Measurements from ENCODE around the gene EGLN2. TPM values are rescaled to one million over a fixed set of nuclear protein-coding genes. Genes with fewer than 3 reads are reported as not detected.

Gene EGLN2
- total RNA-seq, 1 experiment from 2014 or later: 135 TPM

GRCh38 chr19:40777645-40777936 lies 21.4 kb upstream of the EGLN2 start:
- ChIA-PET CTCF (interaction anchor here (0.9 to 3.3 kb wide), 12 partner anchors 21 to 314 kb away, joined by 3 to 49 read pairs (median 6); partner anchors contain the start of genes ACTMAP, EGLN2 and SNRPA), POLR2A (interaction anchor here (0.6 to 3.2 kb wide), 24 partner anchors 12 to 1690 kb away, joined by 3 to 147 read pairs (median 6); partner anchors contain the start of genes ACTMAP, COQ8B, EGLN2 and HNRNPUL1)
- Mint-ChIP-seq H3K27ac (ENCODE audit: unreplicated experiment) (peak overlapping the region; percentile 83), H3K36me3 (ENCODE audit: insufficient read depth, unreplicated experiment) (peaks cover 17% of the 10 kb centered on the region), H3K27me3 (ENCODE audit: insufficient read depth, unreplicated experiment) (no peaks in the 10 kb centered on the region), H3K4me1 (ENCODE audit: low read depth, unreplicated experiment) (peaks cover 18% of the 10 kb centered on the region), H3K4me3 (ENCODE audit: unreplicated experiment) (peak overlapping the region; percentile 81), H3K9me3 (ENCODE audit: unreplicated experiment) (no peaks in the 10 kb centered on the region)
- Histone ChIP-seq H3K36me3 (ENCODE audit: control insufficient read depth, insufficient read depth, low read length) (no peaks in the 10 kb centered on the region; the same call in 1 of the 2 replicates), H3K4me1 (peaks cover 6% of the 10 kb centered on the region; the same call in 1 of the 2 replicates), H3K27me3 (replicated peaks; ENCODE audit: control insufficient read depth, insufficient read depth, low read length) (no peaks in the 10 kb centered on the region), H3K9me3 (no peaks in the 10 kb centered on the region), H3K4me3 (ENCODE audit: low read depth, low read length) (peak overlapping the region; percentile 64)
- intact Hi-C loops (cut with micrococcal nuclease; ENCODE audit: unreplicated experiment): loop anchor here (1.0 to 2.0 kb wide), 2 partner anchors 29 to 61 kb away; partner anchors contain the start of gene COQ8B
- no peak for DNase-seq
- no TSS peak for BruUV-seq (replicated peaks)
- TF ChIP-seq, protein P1, sequence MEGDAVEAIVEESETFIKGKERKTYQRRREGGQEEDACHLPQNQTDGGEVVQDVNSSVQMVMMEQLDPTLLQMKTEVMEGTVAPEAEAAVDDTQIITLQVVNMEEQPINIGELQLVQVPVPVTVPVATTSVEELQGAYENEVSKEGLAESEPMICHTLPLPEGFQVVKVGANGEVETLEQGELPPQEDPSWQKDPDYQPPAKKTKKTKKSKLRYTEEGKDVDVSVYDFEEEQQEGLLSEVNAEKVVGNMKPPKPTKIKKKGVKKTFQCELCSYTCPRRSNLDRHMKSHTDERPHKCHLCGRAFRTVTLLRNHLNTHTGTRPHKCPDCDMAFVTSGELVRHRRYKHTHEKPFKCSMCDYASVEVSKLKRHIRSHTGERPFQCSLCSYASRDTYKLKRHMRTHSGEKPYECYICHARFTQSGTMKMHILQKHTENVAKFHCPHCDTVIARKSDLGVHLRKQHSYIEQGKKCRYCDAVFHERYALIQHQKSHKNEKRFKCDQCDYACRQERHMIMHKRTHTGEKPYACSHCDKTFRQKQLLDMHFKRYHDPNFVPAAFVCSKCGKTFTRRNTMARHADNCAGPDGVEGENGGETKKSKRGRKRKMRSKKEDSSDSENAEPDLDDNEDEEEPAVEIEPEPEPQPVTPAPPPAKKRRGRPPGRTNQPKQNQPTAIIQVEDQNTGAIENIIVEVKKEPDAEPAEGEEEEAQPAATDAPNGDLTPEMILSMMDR (IDR thresholded peaks at IDR 0.05; ENCODE audit: insufficient read depth in 1 of 2, low read depth in 1 of 2, low read length in 1 of 2, severe bottlenecking in 1 of 2, unreplicated experiment in 1 of 2): no peak

- Mint-ChIP-seq H3K4me1 (ENCODE audit: low read depth, unreplicated experiment) (peaks cover 18% of the 10 kb centered on the region), H3K9me3 (ENCODE audit: unreplicated experiment) (no peaks in the 10 kb centered on the region), H3K4me3 (ENCODE audit: unreplicated experiment) (peak within 1 kb of the TSS; percentile 81), H3K36me3 (ENCODE audit: insufficient read depth, unreplicated experiment) (peaks cover 17% of the 10 kb centered on the region), H3K27ac (ENCODE audit: unreplicated experiment) (peak within 1 kb of the TSS; percentile 83), H3K27me3 (ENCODE audit: insufficient read depth, unreplicated experiment) (no peaks in the 10 kb centered on the region)
- H3K27me3 ChIP-seq (replicated peaks; ENCODE audit: control insufficient read depth, insufficient read depth, low read length): no peaks in the 10 kb centered on the region
- peak within 1 kb of the TSS; percentile 72 for H3K4me3 ChIP-seq (ENCODE audit: low read depth, low read length)
- no peaks in the 10 kb centered on the region for H3K9me3 ChIP-seq
- intact Hi-C loops (cut with micrococcal nuclease; ENCODE audit: unreplicated experiment): loop anchor here (1.0 to 2.0 kb wide), 4 partner anchors 20 to 62 kb away; partner anchors contain the start of genes COQ8B and SNRPA
- H3K36me3 ChIP-seq (ENCODE audit: control insufficient read depth, insufficient read depth, low read length): no peaks in the 10 kb centered on the region; the same call in 1 of the 2 replicates
- DNase-seq: peak; percentile 100
- TF ChIP-seq, protein P1 (IDR thresholded peaks at IDR 0.05; ENCODE audit: insufficient read depth in 1 of 2, low read depth in 1 of 2, low read length in 1 of 2, severe bottlenecking in 1 of 2, unreplicated experiment in 1 of 2): no peak
- ChIA-PET POLR2A (interaction anchor here (0.6 to 3.2 kb wide), 26 partner anchors 11 to 1691 kb away, joined by 3 to 147 read pairs (median 6); partner anchors contain the start of genes ACTMAP, COQ8B, EGLN2 and HNRNPUL1), CTCF (interaction anchor here (0.6 to 3.3 kb wide), 13 partner anchors 20 to 586 kb away, joined by 3 to 49 read pairs (median 5); partner anchors contain the start of genes ACTMAP, EGLN2 and SNRPA)
- BruUV-seq (replicated peaks): no TSS peak
- peaks cover 6% of the 10 kb centered on the region; the same call in 1 of the 2 replicates for H3K4me1 ChIP-seq
Measured at GRCh38 chr19:40777937-40778705, 20.9 kb upstream of the EGLN2 start, which contains the start of gene RAB4B. Gene RAB4B, plus strand, starts transcription at chr19:40778247. Its CDS starts 129 bp downstream, at chr19:40778376.

DNA sequence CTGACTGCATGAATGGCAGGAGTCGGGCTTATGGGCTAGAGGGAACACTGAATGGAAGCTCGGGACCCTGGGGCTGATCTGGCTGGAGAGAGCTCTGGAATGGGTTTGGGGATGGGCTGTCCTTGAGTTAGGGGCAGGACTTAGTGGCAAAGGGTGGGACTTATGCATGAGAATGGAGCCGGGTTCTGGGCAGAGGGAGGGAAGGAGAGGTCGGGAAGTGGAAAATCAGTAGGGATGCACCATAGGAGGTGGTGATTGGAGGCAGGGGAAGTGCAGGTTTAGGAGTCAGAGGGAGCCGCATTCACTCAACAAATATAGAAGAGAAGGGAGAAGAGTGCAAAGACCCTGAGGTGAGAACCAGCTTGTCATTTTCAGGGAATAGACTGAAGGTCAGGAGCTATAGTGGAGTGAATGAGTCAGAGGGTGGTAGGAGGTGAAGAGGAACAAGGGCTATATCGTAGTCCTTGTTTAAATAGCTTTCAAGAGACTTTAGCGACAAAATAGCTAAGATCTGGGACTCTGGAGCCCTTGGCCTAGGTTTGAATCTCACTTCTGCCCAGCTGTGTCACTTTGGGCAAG lies 20.2 kb upstream of the EGLN2 start:
- peaks cover 18% of the 10 kb centered on the region for H3K4me1 Mint-ChIP-seq (ENCODE audit: low read depth, unreplicated experiment)
- peaks cover 17% of the 10 kb centered on the region for H3K36me3 Mint-ChIP-seq (ENCODE audit: insufficient read depth, unreplicated experiment)
- peaks cover 6% of the 10 kb centered on the region; the same call in 1 of the 2 replicates for H3K4me1 ChIP-seq
- ChIA-PET CTCF (interaction anchor here (0.6 to 3.3 kb wide), 7 partner anchors 19 to 587 kb away, joined by 3 to 49 read pairs (median 5); partner anchors contain the start of genes EGLN2 and NUMBL), POLR2A (interaction anchor here (0.6 to 3.2 kb wide), 15 partner anchors 13 to 484 kb away, joined by 3 to 147 read pairs (median 11); partner anchors contain the start of genes ACTMAP, COQ8B, EGLN2 and HNRNPUL1)
- TF ChIP-seq, protein P1 (IDR thresholded peaks at IDR 0.05; ENCODE audit: insufficient read depth in 1 of 2, low read depth in 1 of 2, low read length in 1 of 2, severe bottlenecking in 1 of 2, unreplicated experiment in 1 of 2): no peak
- DNase-seq: no peak
- H3K27ac Mint-ChIP-seq (ENCODE audit: unreplicated experiment): peak overlapping the region; percentile 83
- H3K36me3 ChIP-seq (ENCODE audit: control insufficient read depth, insufficient read depth, low read length): no peaks in the 10 kb centered on the region; the same call in 1 of the 2 replicates
- no peaks in the 10 kb centered on the region for H3K9me3 ChIP-seq
- H3K9me3 Mint-ChIP-seq (ENCODE audit: unreplicated experiment): no peaks in the 10 kb centered on the region
- H3K27me3 Mint-ChIP-seq (ENCODE audit: insufficient read depth, unreplicated experiment): no peaks in the 10 kb centered on the region
- intact Hi-C loops (cut with micrococcal nuclease; ENCODE audit: unreplicated experiment): loop anchor here (1.0 kb wide), 2 partner anchors 20 to 27 kb away; partner anchors contain the start of gene SNRPA
- H3K4me3 ChIP-seq (ENCODE audit: low read depth, low read length): peak overlapping the region; percentile 72
- BruUV-seq (replicated peaks): no TSS peak
- peak overlapping the region; percentile 81 for H3K4me3 Mint-ChIP-seq (ENCODE audit: unreplicated experiment)
- H3K27me3 ChIP-seq (replicated peaks; ENCODE audit: control insufficient read depth, insufficient read depth, low read length): no peaks in the 10 kb centered on the region

Data from Caco-2 (cell line).